Kidney tubule cell (primary cell): Measurements from ENCODE around the gene COL18A1.
A peak's percentile ranks its signal among the peaks of the same experiment; 100 is the strongest.
"Not testable (repeated sequence)": the region's sequence is repeated elsewhere in the genome, so short reads cannot be mapped to it uniquely, and the experiment has no call there.

Experiments
- DNase-seq: peaks from one replicate; pipeline ENCODE4 v3.0.0-alpha.2; 2018; ENCODE audit warnings: low spot score

Gene COL18A1

DNA sequence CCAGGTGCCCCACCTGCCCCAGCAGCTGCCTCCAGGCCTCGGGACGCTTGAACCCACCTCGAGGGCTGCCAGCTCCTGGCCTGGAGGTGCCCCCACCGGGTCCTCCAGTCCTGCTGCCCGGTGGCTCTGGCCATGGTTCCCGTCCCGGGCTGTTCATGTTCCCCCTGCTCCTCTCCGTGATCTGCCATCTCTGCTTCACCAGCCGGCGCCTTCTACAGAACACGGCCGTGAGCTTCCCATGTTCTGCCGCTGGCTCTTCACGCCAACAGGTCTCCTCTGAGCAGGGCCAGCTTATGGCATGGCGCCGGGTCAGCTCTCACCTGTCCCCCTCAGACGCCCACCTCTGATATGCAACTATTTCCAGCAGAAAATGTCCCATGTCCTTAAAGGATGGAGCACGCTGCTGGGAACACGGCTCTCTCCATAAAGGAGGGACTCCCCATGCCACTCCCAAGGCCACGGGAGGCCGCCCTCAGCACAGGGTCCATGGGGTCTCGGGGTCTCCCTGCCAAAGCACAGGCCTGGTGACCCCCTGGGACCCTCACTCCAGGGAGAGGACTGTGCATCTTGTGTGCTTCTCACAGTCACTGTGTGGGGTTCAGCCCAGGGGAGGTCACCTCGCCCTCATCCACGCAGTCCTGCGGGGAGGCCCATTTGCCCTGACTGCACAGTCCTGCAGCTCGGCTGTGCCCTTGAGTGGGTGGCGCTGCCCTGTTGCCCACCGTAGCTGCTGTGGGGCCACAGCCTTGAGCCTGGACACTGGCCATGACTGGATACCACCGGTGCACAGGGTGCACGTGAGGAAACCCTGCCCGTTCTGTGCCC, 36.7 kb downstream of the COL18A1 start:
- DNase-seq, result no peak

DNA sequence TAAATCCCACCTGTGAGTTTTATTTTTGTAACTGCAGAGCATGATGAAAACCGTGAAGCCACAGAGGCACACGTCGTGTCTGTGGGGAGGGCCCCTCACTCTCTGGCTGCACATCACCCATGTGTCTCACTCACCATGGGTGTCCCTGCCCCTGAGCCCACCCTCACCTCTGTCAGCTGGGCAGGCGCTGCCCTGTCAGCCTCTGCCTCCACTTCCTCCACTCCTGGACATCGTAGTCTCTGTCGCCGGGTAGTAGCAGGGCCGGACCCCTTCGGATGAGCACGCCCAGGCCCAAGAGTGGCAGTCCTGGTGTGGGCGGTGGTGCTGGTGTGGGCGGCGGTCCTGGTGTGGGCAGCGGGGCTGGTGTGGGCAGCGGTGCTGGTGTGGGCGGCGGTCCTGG, 37.3 kb downstream of the COL18A1 start:
- DNase-seq, result no peak

DNA sequence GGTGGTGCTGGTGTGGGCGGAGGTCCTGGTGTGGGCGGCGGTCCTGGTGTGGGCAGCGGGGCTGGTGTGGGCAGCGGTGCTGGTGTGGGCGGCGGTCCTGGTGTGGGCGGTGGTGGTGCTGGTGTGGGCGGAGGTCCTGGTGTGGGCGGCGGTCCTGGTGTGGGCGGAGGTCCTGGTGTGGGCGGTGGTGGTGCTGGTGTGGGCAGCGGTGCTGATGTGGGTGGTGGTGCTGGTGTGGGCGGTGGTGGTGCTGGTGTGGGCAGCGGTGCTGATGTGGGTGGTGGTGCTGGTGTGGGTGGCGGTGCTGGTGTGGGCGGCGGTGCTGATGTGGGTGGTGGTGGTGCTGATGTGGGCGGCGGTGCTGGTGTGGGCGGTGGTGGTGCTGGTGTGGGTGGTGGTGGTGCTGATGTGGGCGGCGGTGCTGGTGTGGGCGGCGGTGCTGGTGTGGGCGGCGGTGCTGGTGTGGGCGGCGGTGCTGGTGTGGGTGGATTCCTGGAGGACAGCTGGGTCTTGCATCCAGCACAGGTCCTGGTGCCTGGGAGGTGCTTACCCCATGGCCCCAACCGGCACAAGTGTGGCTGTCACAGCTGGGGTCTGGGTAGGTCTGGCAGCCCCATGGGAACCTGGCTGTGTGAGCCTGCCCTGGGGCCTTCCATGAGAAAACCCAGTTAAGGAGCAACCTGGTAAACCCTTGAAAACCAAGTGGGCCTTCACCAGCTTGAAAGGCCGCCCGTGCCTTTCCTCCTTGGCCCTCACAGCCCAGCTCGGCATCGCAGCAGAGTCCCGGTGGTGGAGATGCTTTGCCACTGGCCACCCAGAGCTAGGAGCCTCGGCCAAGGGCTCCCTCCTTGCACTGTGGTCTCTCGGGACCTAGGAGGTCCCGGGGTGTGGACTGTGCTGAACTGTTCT, 38.0 kb downstream of the COL18A1 start:
- not testable (repeated sequence) for DNase-seq

DNA sequence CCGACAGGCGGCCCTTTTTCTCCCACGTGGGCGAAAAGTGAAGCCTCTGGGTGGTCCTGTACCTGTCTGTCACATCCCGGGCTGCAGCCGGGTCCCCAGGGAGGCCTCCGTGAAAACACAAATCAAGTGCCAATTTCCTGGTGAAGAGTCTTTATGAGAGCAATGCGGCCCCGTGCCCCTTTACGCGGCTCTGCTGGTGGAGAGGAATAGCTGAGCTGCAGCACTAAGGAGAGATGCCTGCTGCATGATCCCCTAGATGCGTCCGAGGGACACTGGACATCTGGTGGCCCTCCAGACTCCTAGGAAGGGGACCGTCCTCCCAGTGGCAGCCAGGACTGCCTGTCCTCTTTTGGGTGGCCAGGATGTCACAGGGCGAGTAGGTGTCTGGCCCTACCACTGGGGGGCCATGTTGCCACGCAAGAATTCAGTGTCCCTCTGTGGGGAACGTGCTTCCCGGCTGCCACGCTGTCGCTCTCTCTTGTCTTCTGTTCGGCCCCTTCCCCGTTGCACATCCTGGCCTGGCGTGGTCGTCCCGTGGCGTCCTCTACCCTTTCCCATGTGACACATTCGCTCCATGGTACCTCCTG, 38.7 kb downstream of the COL18A1 start:
- no peak for DNase-seq

DNA sequence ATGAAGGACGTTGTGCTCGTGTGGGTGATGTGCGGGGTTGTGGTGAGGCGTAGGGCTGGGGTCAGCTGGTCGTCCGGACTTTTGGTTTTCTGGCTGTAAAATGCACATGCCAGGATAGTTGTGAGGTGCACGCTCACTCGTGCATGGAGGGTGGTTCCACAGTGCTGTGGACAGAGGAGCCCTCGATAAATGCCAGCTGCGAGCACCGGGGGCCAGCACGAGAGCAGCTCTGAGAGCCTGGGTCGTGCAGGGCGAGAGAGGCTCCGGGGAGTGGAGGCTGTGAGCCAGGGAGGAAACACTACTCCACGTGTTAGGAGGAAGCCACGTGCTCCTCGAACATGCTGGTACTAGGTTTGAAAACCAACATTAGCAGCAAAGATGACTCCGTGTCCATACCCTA, 39.4 kb downstream of the COL18A1 start:
- no peak for DNase-seq

DNA sequence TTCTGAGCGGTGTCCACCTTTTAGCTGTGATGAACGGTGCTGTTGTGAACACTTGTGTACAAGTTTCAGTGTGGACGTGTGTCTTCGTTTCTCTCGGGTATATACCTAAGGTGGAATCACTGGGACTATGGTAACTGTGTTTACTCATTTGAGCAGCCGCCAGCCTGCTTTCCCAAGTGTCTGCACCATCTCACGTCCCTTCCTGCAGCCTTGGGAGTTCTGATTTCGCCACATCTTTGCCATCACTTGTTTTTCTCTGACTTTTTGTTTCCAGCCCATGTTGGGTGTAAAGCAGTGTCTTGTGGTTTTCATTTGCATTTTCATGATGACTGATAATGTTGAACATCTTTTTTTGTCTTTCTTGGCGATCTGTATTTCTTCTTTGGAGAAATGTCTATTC, 40.4 kb downstream of the COL18A1 start:
- no peak for DNase-seq

DNA sequence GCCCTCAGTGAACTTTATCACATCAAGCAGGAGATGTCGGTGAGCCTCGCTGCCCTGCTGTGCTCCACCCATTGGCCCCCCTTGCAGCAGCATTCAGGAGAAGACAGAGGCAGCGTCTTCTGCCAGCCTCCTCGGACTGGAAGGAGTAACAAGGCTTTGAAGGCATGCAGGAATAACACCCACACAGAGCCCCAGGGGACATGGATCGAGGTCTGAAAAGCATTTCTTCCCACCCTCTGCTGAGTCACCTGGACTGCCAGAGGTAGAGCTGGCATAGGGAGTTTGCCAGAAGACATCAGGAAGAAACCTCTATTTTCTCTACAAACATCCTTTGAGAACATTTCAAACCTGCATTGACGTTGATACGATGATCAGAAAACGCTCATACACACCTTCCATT, 42.9 kb downstream of the COL18A1 start:
- peak; percentile 70 for DNase-seq

DNA sequence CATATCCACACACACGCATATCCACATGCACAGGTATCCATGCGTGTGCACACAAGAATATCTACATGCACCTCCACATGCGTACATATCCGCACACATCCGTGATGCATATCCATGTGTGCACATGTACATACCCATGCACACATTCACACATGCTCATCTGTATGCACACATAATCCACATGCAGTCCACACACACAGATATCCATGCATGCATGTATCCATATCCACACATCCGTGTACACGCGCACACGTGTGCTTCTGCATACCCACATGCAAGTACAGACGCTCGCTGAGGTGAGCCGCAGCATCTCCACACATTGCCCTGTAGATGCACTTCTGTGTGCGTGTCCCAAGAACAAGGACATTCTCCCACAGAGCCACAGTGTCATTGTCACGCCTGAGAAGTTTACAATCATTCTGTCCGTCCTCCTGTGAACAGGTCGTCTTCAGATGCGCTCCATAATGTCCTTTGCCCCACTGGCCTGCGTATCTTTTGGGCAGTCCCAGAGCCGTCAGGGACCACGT, 43.4 kb downstream of the COL18A1 start:
- DNase-seq, result no peak

DNA sequence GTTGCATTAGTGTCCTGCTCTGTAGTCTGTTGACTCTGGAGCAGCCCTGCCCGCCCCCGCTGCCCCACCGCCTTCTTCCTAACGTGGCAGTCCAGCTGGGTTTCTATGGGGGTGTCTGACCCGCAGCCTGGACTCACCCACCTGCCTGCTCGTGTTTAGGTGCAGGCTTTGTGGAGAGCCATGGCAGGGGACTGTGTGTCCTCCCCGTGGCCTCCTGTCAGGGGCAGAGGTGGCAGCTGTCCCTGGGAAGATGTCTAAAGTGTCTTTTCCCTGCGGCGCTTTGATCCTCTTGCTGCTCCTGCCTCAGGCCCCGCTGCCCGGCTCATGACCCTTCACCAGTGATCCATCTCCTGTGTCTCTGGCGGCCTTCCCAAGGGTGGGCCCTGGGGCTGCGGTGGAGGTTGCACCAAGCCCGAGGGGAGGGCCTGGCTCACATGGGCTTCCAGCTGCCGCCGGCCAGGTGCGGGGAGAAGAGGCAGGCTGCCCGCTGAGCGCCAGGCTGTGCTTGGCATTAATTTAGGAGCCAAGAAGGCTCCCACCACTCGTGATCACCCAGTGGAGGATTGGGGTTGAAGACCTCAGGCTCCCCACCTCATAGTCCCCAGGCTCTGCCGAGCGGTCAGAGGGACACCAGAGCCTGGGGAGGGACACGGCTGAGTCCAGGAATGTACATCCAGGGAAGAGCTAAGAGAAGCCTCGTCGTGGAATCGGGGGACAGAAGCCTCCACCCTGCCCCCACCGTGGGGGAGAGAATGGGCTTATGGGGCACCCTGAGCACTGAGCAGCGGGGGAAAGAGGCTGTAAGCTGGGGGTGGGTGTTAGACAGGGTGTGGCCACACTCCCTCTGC, 44.1 kb downstream of the COL18A1 start:
- no peak for DNase-seq

DNA sequence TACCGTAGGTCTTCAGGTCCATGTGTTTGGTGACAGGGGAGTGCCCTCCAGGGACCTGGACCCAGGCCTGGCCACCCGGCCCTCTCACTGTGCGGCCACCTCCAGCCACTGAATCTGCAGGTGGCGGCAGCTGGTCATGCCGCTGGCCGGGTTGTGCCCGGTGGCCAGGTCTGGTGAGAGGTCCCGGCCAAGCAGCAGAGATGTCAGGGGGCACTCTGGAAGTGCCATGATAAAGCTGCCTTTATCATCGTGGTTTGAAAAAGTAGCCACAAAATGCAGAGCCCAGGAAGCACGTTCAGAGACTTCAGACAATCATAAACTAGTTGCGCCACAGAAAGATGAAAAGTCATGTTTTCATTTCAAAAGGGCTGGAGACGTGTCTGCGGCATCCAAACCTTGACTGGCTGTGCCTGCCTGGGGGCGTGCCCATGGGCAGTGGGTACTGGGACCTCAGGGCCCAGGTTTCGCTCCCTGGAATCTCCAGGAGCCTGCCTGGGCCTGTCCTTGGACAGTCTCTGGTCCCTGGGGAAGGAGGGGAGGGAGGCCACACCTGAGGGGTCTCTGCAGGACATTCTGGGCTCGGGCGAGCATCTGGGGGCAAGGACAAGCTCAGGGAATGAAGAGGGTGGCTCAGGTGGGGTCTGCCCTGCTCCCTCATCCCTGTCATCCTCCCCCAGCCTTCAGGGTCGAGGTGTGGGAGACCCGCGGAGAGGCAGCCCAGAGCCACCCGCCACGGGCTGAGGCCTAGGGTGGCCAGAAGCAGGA, 44.9 kb downstream of the COL18A1 start:
- no peak for DNase-seq

DNA sequence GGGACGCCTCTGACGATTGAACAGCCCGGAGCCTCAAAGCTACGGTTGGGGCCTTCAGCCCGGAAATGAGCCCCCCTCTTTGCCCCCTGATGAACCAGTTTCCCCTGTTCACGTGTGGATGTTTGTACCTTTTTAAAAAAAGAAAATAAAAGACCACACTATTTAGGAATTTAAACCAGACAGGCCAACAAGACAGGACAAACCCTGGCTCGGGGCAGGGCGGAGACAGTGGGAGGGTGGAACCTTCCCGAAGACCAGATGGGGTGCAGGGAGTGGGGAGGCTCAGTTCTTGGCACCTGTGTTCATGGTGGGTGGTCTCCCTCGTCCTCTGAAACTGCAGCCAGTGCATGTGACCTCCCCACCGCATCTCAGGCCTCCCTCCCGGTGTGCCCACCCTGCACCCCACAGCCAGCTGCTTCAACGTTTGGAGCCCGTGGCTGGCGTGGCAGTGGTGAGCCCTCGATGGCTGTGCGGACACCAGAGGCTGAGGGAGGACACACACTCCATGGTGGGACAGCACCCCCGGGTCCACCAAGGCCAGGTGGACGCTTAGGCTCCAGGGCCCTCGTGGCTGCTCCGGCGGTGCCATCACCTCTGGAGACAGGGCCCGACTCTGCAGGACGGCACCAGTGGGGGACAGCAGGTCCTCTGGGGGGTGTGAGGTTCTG, 45.6 kb downstream of the COL18A1 start:
- DNase-seq, result no peak

DNA sequence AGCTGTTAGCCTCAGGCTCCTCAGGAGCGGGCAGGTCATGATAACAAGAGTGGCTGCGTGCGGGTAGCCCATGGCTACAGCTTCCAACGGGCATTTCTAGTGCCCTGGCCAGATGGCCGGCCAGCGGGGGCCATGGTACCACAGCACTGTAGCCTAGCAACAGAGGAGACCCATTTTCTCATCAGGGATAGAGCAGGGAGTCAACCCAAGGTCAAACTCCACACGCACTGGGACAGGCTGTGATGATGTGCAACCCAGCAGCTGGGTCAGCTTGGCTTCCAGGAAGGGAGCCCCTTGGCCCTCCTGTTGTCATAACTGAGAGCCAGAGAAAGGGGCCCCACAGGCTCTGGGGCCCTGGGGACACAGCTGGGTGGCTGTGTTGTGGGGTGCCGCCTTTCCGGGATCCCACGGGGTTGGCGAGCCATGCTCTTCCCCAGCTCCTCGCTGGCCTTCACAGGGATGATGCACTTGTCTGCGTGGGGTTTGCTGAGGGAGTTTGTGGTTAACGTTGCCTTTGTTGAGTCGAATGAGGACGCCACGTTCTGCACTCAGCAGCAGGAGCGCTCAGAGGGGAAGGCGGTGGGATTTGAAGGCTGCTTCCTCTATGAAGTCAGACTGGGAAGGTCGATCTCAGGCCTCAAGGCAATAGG, 46.3 kb downstream of the COL18A1 start:
- no peak for DNase-seq

DNA sequence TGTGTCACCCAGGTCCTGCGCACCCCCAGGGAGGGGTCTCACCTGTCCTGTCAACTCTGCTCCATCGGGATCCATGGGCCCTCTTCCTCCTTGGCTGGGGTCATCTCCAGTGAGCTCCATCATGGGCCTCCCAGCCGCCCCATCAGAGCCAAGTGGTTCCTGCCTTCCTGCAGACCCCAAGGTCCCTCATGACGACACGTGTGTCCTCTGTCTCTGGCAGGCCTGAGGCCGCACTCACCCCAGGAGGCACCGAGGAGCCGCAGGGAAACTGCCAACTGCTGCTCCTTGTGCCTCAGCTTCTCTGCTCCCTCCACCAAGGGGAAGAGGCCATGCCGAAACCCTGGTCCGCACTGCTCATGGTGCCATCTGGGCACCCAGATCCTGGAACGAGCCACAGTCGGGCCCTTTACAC, 46.8 kb downstream of the COL18A1 start:
- DNase-seq, result no peak

DNA sequence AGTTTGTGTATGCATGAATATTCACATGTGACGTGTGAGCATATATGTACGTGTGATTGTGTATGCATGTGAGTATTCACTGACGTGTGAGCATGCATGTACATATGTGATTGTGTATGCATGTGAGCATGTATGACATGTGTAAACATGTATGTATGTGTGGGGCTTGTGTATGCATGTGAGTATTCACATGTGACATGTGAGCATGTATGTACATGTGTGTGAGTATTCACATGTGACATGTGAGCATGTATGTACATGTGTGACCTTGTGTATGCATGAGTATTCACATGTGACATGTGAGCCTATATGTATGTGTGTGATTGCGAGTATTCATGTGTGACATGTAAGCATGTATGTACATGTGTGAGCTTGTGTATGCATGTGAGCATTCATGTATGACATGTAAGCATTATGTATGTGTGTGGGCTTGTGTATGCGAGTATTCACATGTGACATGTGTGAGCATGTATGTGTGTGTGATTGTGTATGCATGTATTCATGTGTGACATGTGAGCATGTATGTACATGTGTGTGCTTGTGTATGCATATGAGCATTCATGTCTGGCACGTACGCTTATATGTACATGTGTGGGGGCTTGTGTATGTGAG, 47.8 kb downstream of the COL18A1 start:
- no peak for DNase-seq

DNA sequence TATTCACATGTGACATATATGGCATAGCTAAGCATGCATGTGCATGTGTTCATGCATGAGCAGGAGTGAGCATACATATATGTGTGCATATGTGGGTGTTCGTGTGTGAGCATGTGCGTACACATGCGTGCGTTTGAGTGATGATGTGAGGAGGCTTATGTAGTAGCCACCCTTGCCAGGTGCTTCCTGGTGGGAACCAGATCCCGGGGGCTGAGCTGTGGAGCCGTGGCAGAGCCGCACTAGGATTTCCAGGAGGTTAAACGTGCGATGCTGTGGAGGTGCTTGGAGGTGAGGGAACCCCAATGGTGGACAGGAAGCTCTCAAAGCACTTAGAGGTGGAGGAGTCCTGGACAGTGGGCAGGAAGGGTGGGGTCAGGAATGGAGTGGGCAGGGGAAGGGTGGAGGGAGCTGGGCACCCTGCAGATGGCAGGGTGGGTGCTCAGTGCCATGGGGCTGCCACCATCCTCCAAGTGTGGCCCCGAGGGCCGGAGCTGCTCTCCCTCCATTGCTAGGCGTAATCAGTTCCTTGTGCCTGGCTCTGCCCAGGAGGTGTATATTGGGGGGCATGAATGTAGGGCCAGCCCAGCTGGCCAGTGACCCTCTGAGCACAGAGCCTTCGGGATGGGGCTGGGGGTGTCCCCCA, 48.5 kb downstream of the COL18A1 start:
- DNase-seq, result no peak

DNA sequence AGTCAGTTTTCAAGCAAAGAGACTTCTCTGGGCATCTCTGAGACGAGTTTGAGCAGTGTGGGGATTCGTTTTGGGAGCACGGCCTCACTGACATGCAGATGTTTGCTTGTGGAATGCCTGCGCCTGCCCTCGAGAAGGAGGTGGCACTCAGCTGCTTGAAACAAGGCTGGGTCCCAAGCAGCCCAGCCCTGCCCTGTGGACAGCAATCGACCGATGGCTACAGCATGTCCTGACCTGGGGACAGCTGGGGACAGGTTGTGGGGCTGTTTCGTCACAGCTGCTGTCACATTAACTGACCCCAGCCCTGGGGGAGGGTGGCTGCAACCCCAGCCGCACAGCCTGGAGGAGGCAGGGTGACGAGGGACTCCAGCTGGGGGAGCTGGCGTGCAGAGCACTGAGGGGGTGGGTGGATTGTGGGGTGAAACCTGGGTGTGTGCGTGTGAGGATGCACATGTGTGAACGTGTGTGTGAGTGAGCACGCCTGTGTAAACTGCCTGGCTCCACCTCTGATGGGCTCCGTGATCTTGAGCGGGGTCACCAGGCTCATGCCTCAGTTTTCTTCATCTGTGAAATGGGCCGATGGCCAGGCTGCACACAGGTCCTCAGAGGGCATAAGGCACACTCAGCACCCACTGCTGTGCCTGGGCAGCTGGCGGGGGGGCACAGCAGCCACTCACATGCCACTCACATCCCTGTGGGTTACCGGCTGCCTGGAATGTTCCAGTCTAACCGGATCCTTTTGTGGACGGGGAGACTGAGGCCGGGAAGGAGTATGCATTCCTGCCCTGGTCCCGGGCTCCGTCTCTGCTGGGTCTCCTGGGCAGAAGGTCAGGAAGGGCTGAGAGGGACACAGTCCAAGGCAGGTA, 49.3 kb downstream of the COL18A1 start:
- DNase-seq, result no peak

DNA sequence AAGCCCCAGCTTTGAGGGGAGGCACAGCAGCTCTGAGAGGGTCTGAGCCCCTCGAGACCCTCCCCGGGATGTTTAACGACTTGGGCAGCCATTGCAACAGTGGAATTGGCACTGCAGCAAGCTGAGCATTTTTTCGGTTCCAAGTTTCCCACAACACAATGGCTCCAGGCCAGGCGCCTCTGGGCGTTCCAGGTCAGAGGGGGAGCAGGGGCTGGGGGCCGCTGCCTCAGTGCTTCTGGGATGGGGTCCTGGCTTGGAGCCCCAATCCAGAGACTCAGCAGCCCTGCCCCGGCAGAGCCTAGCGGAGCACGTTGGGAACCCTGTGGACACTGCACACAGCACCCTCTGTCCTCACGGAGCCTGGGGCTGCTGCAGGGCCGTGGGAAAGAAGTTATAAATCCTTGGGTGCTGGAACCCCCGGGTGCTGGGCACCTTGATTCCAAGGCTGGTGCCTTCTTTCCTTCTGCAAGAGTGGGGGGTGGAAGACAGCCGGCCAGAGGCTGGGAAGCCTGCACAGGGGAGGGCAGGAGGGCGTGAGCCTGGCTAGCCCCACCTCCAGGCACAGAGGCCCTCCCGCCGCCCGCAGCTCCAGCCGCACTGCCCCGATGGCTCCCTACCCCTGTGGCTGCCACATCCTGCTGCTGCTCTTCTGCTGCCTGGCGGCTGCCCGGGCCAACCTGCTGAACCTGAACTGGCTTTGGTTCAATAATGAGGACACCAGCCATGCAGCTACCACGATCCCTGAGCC, 50.1 kb downstream of the COL18A1 start:
- DNase-seq, result peak; percentile 80
